NOMO-1 treated with DMSO at 0.1 percent for 48 hours (cell line): ENCODE data around the gene MYO9B.
A peak's percentile ranks its signal among the peaks of the same experiment; 100 is the strongest.
"Not testable (repeated sequence)": the region's sequence is repeated elsewhere in the genome, so short reads cannot be mapped to it uniquely, and the experiment has no call there.

Experiments used
- DNase-seq: peaks from one replicate; lab custom pipeline; 2025; ENCODE audit not compliant: unreplicated experiment; lab: John Stamatoyannopoulos, UW

Gene MYO9B

DNA sequence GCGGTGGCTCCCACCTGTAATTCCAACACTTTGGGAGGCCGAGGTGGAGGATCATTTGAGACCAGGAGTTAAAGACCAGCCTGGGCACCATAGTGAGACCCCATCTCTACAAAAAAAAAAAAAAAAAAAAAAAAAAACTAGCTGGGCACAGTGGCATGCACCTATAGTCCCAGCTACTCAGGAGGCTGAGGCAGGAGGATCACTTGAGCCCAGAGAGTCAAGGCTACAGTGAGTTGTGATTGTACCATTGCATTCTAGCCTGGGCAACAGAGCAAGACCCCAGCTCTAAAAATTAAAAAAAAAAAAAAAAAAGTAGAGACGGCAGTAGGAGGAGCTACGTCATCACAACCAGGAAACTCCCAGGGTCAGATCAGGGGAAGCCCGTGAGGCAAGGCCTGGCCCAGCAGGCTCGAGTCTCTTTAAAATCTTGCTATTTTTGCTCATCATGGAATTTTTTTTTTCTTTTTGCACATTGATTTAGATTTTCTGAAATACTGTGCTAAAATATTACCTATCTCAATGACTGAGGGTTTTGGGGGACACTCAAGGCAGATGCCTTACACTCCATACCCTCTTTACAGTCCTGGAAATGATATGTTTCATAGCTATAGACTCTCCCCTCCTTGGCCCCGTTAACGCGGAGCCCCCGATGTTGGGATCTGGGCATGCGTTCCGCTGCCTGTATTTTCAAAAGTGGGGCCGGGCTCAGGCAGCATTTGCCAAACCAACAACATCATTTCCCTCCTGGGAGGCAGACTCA, 95.1 kb downstream of the MYO9B start:
- no peak for DNase-seq

DNA sequence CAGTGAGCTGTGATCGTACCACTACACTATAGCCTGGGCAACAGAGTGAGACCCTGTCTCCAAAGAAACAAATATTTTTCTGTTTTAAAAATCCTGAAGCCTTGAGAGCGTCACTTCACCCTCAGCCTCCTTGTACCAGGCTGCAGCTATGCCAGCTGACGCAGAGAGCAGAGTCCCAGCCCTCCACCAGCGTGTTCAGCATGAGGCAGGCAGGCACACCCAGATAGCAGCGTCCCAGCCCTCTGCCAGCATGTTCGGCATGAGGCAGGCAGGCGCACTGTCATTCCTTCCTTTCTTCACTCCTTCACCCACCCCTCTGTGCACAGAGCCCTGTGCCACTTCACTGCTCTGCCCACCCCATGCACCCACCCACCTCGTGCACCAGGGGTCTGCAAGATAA, 96.3 kb downstream of the MYO9B start:
- DNase-seq = no peak

DNA sequence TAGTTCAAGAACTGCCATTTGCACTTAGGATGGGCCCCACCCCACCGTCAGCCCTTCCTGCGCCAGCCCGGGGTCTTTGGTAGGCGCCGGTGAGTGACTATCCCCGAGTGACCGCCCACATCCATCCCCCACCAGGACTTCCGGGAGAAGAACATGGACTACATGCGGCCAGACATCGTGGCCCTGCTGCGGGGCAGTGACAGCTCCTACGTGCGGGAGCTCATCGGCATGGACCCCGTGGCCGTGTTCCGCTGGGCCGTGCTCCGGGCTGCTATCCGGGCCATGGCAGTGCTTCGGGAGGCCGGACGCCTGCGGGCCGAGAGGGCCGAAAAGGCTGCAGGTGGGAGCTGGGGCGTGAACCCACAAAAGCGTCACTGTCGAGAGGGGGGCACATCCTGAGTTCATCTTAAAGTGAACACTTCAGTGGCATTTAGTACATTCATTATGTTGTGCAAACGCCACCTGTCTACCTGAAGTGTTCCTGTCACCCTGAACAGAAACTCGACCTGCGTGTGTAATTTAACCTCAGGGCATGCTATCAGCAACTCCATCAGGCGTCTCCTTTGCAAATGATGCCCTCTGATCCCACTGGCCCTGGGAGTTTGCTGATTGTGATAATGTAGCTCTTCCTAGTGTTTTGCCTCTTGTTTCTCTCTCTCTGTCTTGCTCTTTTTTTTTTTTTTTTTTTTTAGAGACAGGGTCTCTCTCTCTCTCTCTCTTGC, 97.2 kb downstream of the MYO9B start:
- DNase-seq = no peak

DNA sequence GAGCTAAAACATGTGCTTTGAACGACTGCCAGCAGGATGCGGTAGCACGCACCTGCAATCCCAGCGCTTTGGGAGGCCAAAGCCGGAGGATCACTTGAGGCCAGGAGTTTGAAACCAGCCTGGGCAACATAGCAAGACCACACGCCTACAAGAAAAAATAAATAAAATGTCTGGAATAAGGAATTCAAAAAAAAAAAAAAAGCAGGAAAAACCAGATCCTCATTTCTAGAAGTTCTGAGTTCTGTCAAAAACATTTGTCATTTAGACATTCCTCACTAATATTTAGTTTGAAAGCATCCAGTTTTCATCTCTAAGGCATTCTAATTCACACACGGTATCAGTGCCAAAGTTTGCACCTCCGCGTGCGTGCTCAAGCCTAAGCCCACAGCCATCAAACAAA, 102.7 kb downstream of the MYO9B start:
- DNase-seq = no peak

DNA sequence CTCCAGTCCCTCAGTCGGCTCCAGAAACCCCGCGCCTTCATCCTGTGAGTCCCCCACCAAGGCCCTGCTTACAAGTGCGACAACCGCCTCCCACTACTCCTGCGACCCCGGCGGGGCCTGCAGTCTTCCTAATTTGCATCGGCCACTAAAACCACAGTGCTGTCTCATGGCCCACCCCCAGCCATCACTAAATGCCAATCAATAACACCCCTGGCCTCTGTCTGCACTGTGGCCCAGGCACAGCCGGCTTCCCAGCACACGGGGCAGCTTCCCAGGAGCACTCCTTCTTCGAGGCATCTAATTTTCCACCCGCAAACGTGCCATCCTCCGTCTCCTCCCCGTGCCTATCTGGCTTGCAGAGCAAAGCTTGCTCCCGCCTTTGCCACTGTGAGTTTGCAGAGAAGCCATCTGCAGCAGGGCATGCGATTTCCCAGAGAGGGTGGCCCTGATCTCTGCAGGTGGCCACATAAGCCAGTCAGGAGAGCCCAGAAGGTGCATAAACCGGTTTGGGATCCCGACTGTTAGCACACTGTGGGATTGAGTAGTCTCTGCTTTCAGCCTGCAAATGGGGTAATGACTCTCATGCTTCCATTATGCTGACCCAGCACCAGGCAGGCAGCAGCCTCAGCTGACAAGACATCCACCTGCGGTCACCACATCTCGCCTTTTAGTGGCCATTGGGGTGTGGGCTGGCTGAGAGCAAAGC, 105.6 kb downstream of the MYO9B start:
- DNase-seq = no peak

DNA sequence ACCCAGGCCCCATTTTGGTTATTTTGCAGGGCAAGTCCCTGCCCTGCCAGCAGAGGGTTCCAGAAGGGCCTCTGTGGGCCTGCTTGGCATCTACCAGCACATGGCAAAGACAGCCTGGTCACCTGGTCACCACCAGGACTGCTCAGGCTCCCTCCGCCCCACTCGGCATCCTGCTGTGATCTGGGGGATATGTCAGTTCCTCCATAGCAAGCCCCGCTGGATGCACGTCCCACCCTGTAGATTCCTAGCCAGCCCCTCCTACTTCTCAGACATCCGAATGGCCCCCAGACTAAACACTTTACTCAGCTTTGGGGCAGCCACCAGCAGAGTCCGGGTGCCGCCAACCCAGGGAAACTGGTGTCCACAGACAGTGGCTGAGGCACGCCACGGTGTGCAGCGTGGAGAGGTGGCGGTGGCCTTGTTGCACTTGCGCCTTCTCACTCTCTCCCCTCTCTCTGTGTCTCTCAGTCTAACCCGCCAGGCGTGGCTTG, 107.7 kb downstream of the MYO9B start:
- peak; percentile 64 for DNase-seq

DNA sequence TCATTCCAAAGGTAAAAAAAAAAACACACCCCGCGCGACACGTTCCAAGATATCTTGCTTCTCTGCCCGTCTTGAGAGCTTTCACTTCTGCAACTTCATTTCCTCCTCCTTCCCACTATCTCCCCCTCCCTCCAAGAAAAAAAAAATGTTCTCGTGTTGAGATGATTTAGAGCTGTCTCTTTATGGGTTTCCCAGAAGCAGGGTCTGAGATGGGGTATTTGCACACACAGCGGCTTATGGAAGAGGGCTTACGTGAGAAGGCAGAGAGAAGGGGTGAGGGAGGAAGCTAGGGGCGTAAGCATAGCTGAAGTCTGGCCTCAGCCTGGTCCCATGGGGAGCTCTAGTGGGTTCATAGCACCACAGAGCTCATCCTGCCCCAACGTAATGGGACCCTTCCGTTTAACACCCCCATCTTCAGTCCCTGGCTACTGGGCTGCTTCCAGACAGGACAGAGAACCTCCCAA, 108.3 kb downstream of the MYO9B start:
- peak; percentile 76 for DNase-seq

DNA sequence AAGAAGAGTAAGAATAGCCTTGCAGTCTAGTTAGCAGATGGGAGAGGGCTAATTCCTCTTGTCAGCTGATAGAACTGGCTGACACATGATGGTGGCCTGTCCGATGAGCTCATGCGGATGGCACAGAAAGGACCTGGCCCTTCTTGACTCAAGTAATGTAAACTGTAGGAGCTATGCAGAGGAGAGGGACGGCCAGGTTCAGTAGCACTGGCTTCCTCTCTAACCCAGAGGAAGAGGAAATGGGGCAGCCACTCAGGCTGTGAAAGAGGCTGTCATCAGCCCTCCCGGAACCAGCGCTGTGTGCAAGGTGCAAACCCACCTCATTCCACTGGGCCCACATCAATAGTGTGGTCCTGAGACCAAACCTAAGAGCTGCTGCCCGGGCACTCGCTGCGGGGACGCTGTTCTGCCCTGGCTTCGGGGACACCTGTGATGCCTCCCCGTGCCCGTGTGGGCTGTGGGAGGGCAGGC, 108.8 kb downstream of the MYO9B start:
- DNase-seq = peak; percentile 49

DNA sequence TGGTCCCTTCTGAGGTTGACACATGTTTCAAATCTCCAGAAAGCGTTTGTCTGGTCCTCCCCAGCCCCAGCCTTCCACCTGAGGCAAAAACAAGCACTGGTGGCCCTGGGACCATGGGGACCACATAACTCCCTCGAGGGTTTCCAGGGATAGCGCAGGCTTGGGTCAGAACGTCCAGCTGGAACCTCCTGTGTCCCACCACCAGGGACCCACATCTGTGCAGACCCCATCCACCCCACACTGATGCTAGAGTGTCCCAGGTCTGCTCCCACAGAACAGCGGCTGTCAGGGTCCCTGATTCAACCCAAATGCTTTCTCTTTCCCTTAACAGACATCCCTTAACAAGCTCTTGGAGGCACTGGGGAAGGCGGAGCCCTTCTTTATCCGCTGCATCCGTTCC, 110.0 kb downstream of the MYO9B start:
- no peak for DNase-seq

DNA sequence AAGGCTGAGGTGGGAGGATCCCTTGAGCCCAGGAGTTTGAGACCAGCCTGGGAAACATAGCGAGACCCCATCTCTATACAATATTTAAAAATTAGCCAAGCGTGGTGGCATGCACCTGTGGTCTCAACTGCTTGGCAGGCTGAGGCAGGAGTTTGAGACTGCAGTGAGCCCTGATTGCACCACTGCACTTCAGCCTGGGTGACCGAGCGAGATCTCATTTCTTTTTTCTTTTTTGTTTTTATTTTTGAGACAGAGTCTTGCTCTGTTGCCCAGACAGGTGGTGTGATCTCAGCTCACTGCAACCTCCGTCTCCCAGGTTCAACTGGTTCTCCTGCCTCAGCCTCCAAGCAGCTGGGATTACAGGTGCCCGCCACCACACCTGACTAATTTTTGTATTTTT, 116.2 kb downstream of the MYO9B start:
- not testable (repeated sequence) for DNase-seq

DNA sequence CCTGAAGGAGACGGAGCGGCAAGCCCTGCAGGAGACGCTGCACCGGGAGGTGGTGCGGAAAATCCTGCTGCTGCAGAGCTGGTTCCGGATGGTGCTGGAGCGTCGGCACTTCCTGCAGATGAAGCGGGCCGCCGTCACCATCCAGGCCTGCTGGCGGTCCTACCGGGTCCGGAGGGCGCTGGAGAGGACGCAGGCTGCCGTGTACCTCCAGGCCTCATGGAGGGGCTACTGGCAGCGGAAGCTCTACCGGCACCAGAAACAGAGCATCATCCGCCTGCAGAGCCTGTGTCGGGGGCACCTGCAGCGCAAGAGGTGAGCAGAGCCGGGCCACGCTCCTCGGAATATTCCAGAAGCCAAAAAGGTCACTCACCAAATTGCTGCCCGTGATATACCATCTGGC, 117.2 kb downstream of the MYO9B start:
- DNase-seq = no peak

DNA sequence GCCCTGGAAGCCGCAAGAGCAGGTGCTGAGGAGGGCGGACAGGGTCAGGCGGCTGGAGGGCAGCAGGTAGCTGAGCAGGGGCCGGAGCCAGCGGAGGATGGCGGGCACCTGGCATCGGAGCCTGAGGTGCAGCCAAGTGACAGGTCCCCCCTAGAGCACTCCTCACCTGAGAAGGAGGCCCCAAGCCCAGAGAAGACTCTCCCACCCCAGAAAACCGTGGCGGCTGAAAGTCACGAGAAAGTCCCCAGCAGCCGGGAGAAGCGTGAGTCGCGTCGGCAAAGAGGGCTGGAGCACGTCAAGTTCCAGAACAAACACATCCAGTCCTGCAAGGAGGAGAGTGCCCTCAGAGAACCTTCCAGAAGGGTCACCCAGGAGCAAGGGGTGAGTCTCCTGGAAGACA, 119.0 kb downstream of the MYO9B start:
- DNase-seq = no peak

DNA sequence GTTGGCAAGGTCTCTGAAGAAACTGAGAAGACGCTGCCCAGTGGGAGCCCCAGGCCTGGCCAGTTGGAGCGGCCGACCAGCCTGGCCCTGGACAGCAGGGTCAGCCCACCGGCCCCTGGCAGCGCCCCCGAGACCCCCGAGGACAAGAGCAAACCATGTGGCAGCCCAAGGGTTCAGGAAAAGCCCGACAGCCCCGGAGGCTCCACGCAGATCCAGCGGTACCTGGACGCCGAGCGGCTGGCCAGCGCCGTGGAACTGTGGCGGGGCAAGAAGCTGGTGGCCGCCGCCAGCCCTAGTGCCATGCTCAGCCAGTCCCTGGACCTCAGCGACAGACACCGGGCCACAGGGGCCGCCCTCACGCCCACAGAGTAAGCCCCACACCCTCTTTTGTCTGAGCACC, 119.5 kb downstream of the MYO9B start:
- DNase-seq = no peak

DNA sequence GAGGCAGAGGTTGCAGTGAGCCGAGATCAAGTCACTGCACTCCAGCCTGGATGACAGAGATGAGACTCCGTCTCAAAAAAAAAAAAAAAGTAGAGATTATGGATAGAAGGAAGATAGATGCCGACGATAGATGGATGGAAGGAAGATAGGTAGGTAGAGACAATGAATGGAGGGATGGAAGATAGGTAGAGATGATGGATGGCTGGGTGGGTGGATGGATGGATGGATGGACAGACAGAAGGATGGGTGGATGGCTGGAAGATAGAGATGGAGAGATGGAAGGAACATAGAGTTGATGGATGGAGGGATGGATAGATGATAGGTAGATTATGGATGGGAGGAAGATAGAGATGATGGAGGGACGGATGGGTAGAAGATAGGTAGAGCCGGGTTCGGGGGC, 121.0 kb downstream of the MYO9B start:
- DNase-seq = no peak

DNA sequence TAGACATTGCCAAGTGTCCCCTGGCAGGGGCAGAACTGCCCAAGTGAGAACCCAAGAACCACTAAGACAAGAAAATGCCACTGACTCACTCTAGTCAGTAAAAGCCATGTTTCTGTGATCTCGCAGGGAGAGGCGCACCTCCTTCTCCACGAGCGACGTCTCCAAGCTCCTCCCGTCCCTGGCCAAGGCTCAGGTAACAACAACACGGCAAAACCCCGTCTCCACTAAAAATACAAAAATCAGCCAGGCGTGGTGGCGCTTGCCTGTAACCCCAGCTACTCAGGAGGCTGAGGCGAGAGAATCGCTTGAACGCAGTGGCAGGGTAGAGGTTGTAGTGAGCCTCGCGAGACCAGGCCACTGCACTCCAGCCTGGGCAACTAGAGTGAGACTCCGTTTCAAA, 122.1 kb downstream of the MYO9B start:
- DNase-seq = no peak

DNA sequence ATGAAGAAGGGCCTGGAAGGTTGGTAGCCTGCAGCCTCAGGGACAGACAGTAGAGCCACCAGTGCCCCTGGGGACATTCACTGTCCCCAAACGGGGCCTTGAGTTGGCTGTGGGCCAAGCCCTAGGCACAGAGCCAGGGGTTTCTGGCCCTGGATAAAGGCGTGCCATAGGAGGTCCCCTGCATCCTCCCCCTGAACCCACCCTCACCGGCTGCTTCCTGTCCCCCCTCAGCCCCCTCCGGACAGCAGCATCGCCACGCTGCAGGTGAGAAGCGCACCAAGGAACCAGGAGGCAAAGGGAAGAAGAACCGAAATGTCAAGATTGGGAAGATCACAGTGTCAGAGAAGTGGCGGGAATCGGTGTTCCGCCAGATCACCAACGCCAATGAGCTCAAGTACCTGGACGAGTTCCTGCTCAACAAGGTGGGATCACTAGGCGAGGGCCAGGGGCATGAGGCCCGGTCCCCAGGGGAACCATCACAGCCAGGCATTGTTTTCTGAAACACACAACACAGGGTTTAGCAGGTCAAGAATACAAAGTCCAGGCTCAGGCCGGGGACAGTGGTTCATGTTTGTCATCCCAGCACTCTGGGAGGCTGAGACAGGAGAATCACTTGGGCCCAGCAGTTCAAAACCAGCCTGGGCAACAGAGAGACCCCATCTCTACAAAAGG, 125.0 kb downstream of the MYO9B start:
- no peak for DNase-seq

DNA sequence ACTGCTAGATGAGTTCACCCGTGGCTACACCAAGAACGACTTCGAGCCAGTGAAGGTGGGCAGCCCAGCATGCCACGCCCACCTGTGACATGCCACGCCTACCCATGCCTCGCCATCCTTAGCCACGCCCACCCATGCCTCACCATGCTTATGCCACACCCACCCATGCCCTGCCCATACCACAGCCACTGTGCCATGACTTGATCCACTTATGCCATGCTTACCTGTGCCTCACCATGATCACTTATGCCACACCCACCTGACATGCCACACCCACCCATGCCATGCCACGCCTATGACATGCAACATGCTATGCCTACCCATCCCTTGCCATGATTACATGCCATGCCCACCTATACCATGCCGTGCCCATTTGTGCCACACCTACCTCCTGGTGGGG, 126.7 kb downstream of the MYO9B start:
- no peak for DNase-seq

DNA sequence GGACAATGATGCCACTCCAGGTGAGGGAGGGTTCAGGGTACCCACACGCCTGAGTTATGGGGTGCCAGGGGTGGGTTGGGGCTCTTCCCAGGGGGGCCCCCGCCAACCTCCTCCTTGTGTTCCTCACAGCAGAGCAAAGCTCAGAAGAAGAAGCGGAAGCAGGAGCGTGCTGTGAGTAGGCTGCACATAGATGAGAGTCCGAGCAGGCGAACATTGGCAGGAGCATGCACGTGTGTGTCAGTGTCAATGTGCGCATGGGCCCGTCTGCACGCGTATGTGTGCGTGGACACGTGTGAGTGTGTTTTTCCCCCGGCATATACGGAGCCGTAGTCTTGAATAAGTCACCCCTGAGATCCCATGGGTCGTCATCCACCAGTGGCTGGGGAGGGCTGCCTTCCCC, 127.1 kb downstream of the MYO9B start:
- no peak for DNase-seq

DNA sequence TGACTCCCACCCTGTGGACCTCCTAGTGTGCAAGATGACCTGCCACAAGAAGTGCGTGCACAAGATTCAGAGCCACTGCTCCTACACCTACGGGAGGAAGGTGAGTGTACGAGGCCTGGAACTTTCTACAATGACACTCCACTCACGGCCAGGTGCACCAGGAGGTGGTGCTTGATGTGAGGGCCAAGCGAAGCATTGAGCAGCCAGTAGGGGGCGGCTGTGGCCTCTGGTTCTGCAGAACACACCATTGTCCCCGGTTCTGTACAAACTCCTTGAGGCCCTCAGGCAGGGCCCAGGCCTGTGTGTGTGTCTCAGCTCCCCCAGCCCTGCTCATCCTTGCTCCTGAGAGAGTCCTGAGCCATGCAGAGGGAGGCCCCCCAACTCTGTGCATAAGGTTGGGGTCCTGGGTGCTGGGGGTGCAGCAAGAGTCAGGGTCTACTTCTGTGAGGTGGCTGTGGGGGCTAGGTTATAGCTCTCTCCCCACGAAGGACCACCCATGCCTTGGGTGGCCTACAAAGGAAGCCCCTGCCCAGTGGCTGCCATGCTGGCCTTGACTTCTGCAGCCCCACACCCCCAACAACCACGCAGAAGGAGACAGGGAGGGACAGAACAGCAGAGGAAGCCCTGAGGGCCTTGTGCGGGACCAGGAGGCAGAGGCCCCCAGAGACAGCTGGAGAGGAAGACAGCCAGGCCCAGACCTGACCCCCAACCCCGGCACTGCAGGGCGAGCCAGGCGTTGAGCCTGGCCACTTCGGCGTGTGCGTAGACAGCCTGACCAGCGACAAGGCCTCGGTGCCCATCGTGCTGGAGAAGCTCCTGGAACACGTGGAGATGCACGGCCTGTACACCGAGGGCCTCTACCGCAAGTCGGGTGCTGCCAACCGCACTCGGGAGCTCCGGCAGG, 129.9 kb downstream of the MYO9B start:
- no peak for DNase-seq
